ENCODE results near the gene SREK1.
"Not testable (repeated sequence)": the region's sequence is repeated elsewhere in the genome, so short reads cannot be mapped to it uniquely, and the experiment has no call there.

Gene SREK1

DNA sequence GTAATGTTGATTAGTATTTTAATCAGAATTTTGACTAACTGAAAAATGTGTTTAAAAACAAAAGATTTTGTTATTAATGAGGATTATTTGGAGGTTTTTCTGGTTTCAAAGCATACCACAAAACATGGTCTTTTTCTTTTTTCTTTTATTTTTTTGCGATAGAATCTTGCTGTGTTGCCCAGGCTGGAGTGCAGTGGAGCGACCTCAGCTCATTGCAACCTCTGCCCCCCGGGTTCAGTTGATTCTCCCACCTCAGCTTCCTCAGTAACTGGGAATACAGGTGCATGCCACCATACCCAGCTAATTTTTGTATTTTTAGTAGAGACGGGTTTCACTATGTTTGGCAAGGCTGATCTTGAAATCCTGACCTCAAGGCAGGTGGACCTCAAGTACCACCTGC, 24.1 kb downstream of the SREK1 start:
- no peak for DNase-seq (ENCODE audit: low read depth)

DNA sequence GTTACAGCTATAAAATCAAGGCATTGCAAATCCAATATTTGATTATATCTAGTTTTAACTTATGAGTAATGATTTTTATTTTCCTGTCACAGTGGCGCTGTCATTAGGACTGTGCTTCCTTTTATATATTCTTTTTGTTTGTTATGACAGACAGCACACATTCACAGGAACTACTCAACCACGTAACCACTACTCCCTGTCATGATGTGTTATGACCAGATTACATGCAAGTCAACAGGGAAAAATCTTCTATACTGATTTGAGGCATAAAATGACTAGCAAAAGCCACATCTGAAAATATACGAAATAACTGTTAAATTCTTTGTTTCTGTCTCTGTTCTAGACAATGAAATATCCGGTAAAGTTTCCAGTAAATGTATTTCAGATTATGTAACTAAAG, 25.4 kb downstream of the SREK1 start:
- no peak for DNase-seq (ENCODE audit: low read depth)

DNA sequence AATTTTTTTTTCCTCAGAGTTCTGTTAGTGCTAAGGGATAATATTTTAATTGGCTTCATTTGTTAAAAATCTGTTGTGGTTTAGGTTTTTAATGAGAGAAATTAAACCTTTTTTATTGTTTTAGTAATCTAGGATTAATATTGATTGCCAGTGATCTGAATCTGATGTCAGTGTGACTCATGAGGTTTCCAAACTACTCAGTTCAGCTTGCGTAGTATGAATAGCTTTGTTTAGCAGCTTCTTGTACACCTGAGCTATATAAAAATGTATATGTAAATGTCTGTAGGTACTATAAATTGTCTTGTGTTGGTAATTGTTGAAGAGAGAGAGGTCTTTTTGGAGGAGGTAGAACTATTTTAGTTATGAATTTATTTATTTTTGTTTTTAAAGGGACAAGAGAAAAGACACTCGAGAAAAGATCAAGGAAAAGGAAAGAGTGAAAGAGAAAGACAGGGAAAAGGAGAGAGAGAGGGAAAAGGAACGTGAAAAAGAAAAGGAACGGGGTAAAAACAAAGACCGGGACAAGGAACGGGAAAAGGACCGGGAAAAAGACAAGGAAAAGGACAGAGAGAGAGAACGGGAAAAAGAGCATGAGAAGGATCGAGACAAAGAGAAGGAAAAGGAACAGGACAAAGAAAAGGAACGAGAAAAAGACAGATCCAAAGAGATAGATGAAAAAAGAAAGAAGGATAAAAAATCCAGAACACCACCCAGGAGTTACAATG, 26.3 kb downstream of the SREK1 start:
- no peak for DNase-seq (ENCODE audit: low read depth)

DNA sequence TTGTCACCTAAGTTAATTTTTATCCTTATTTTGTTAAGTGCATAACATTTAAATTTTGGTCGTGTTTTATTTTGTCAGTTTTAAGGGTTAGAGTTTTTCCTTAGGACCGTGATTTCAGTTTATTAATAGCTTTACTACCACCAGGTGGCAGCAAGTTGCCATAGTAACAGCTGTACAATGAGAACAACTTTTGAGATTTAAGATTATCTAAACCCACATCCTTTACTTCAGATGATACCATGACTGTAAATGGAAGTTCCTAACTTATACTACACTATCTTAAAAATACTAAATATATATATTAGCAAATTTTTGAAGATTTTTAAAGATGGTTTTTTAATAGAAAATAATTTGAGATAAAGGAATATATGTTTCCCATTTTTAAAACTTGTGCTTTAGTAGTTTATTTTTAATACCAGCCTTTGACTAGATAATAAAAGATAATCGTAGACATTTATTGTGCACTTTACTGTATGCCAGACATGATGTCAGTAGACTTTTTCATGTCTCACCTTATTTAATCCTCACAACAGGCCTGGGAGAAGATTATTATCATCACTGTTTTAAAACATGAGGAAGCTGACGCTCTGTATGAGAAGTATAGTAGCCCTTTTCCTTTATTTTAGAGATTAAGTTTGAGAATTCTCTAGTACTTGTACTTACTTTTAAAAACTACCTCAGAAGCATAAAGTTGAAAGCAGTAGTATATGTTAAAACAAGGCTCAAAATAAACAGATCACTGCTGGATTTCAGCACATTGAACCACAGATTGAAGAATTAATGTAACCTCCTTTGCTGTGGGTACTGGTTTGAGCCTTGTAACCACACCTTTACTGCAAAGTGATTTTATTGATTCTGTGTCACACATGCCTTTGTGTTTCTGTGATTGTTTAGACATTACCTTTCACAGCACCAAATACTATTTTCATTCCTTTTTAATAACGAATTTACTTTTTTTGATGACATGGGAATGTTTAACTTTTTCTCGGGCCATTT, 27.5 kb downstream of the SREK1 start:
- DNase-seq (ENCODE audit: low read depth): no peak

- DNase-seq (ENCODE audit: low read depth): no peak
Measured at GRCh38 chr5:66174338-66174737, 30.2 kb downstream of the SREK1 start.

DNA sequence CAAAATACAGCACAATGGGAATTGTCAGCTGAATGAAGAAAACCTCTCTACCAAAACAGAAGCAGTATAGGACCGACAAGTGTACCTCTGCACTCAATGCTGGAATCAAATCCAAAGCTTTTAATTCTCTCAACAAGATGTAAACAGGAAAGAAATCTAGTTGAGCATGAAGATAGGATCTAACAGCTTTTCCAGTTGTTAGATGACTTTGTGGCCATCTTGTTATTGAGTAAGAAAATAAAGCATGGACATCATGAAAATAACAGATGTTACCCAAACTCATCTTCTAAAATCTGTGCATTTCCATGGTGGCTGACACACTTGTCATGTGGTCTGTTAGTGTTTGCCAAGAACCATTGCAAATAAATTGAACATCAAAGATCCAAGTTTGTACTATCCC, 34.7 kb downstream of the SREK1 start:
- no peak for DNase-seq (ENCODE audit: low read depth)

DNA sequence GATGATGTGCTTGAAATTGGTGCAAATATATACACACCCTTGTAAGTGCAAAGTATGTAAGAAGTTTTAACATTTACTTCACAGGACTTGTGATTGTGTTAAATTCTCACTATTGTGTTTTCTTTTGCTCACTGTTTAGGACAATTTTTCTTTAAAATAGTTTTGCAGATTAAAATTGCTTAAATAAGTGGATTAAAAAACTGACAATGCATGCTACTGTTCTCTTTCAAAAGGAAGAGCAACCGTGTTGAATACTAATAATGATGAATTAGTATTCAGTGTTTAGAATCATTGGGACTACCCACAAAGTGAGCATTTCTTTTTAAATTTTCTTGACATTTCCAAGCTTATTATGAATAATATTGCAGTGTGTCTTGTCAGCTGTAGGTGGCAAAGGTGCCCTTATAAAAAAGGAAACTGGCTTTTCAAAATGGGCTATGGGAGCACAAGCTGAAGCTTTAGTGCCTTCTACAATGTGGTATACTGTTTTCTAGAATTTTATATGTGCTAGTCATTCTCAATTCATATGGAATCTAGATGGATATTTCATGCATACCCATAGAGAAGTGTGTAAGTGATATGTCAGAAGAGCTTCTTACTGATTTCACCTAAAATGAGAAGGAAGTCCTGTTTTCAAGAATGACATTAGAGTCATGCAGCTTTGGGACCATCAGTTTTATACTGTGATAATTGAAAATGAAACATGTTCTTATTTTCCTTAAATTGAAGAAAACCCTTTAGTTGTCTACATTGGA, 35.4 kb downstream of the SREK1 start:
- no peak for DNase-seq (ENCODE audit: low read depth)

DNA sequence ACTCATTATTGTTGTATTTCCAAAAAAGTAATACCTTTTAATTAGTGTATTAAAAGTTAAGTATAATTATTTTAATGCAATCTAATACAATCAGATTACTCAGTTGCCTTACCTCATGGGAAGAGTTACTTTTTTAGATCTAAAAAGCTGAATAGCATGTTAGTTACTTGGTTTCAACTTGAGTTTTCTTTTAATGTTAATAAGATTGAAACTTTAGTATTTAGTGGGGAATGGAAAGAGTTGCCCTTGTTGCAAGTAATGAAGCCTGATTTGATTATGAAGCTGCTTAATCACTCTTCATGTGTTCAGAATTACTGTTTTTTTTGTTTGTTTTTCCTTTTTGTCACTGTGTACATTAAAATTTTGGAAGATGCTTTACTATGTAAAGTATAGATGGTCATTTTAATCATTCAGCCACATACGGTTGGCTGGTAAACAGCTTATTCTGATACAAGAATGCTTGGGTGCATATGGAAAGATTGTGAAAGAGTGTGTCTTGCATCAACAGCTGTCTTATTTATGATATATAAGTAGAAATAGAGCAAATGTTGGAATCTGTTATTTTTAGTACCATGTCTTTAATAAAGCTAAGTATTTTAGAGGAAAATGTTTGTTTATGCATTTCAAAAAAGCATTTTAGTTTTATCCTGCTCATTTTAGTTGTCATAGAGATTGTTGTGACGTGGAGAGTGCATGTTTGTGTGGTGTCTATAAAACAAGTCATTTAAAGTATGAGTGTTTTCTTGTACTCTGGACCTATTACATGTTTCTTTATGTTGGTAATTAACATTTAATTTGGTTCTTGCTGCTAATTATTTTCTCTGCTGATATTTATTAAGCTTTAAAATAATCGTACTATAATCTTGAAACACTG, 36.4 kb downstream of the SREK1 start:
- DNase-seq (ENCODE audit: low read depth): no peak

- DNase-seq (ENCODE audit: low read depth): no peak
Measured at GRCh38 chr5:66186108-66186507, 42.0 kb downstream of the SREK1 start.

- no peak for DNase-seq (ENCODE audit: low read depth)
Measured at GRCh38 chr5:66193419-66193818, 49.3 kb downstream of the SREK1 start.

DNA sequence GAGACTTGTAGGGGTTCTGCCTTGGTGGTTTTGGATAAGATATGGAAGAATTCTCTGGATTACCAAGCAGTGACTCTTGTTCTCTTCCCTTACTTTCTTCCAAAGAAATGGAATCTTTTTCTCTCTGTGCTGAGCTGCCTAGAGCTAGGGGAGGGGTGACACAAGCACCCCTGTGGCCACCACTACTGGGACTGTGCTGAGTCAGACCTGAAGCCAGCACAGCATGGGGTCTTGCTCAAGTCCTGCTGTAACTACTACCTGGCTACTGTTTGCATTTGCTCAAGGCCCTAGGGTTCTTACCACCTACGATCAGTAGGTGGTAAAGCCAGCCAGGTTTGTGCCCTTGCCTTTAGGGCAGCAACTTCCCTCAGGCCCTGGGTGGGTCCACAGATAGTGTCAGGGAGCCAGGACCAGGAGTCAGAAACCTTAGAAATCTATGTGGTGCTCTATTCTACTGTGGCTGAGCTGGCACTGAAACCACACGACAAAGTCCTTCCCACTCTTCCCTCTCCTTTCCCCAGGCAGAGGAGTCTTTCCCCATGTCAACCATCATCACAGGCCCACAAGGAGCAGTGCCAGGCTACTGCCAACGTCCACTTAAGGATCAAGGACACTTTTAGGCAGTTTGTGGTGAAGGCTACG, 53.8 kb downstream of the SREK1 start:
- DNase-seq (ENCODE audit: low read depth): no peak

DNA sequence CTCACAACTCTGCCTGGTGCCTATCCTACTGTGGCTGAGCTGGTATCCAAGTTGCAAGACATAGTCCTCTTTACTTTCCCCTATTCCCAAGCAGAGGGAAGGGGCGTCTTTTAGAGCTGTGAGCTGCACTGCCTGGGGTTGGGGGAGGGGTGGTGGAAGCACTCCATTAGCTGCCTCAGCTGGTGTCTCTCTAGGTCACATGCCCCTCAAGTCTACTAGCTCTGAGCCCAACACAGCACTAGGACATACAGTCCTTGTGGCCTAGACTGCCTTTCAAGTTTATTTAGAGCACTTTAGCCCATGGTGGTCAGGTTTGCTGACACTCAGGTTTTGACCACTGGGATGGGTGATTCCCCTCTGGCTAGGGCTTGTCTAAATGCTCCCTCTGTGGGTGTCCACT, 54.7 kb downstream of the SREK1 start:
- no peak for DNase-seq (ENCODE audit: low read depth)

- no peak for DNase-seq (ENCODE audit: low read depth)
Measured at GRCh38 chr5:66203531-66203930, 59.4 kb downstream of the SREK1 start.

DNA sequence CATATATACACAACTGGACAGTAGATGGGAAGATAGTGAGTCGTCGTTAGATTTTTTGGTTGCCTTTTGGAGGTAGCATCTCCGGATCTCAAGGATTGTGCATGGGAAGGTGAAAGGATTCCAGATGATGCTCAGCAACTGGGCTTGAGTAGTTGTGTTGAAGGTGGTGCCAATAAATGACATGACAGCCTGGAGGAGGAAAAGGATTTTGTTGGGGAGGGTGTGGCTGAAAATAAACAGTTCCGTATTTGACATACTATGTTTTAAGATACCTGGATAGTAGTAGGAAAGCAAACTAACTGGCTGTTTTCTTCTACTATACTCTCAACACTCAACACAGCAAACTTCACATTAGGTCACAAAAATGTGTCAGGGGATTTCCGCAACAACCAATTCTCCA, 62.4 kb downstream of the SREK1 start:
- DNase-seq (ENCODE audit: low read depth): no peak

DNA sequence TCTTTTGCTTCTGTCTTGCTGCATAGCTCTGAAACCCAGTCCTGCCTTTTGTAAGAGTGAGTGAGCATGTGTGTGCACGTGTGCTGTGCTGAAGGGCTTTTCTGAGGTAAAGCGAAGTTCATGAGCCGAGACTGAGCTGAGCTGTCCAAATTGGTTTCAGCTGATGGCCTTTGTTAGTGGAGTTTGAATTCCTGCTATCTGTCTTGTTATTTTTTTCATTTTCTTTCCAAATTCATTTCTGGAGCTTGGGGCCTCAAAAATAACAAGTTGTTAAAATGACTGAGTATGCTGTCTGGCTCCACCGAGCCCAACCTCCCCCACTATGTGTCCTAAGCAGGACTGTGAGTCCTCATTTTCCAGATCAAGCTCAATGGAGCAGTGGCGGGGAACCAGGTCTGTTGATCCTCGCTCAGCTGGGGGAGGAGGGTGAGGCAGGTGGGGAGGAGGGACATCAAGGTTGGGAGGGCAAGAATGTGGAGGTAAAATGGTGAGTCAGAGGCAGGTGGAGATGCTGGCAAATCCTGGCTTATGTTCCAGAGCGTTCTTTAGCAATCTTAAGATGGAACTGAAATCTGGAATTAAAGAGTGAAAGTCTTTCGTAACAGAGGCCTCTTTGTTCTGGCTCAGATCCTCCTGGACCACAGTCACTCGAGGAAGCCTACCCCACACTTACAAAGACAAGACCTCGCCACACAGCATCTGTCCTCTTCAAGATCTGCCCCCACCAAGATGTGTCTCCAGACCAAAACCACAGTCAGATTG, 63.9 kb downstream of the SREK1 start:
- DNase-seq (ENCODE audit: low read depth): no peak

DNA sequence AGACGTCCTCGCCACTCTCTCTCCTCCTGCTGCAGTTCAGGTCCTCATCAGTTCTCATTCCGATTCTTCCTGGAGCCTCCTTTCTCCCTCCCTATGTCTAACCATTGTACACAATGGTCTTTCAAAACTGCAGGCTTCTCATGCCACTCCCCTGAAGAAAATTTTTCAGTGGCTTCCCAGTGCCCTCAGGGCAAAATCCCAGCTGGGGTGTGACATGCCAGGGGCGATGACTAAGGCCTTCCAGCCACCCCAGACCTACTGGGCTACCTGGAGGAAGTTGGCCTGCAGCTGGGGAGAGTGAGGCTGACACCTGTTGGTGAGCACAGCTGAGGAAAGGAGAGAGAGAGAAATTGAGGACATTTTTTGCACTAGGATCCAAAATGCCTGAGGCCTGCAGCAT, 65.2 kb downstream of the SREK1 start:
- no peak for DNase-seq (ENCODE audit: low read depth)

DNA sequence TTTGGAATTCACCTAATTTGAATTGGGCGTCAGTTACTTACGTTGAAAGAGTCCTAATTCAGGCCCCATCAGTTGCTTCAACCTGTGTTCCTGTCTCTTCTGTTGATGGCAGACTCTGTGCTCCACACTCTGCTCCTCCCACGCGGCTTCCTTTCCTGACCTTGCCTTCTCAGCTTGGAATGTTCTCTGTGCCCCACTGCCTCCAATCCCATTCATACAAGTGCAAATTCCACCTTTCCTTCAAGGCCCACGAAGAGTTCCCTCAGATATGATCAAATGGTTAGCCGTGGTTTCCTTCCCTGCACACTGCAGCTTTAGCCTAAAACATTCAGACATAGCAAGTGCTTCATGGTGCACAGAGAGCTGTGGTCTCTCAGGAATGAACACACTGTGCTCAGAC, 65.7 kb downstream of the SREK1 start:
- no peak for DNase-seq (ENCODE audit: low read depth)

GRCh38 chr5:66213533-66213932, 69.4 kb downstream of the SREK1 start:
- no peak for DNase-seq (ENCODE audit: low read depth)

DNA sequence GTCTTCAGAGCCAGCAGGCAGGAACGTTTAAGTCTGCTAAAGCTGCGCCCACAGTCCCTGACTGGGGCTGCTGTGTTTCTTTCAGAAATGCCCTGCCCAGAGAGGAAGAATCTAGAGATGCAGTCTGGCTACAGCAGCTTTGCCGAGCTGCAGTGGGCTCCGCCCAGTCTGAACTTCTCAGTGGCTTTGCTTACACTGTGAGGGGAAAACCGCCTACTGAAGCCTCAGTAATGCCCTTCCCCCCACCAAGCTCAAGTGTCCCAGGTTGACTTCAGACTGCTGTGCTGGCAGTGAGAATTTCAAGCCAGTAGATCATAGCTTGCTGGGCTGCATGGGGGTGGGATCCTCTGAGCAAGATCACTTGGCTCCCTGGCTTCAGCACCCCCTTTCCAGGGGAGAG, 78.4 kb downstream of the SREK1 start:
- DNase-seq (ENCODE audit: low read depth): no peak

DNA sequence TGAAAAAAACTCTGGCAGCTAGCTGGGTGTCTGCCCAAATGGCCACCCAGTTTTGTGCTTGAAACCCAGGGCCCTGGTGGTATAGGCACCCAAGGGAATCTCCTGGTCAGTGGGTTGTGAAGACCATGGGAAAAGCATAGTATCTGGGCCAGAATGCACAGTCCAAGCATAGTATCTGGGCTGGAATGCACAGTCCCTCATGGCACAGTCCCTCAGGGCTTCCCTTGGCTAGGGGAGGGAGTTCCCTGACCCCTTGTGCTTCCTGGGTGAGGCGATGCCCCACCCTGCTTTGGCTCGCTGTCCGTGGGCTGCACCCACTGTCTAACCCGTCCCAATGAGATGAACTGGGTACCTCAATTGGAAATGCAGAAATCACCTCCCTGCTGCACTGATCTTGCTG, 78.8 kb downstream of the SREK1 start:
- not testable (repeated sequence) for DNase-seq (ENCODE audit: low read depth)
